ENCODE measurements around the gene CKAP4.
"Not testable (repeated sequence)": the region's sequence is repeated elsewhere in the genome, so short reads cannot be mapped to it uniquely, and the experiment has no call there.

Gene CKAP4

GRCh38 chr12:106288494-106289195, 40.8 kb upstream of the CKAP4 start:
- peak; percentile 82 for DNase-seq (ENCODE audit: extremely low read depth, low read depth)
- TF ChIP-seq CTCF (IDR thresholded peaks at IDR 0.05; ENCODE audit: low read depth, low read length): no peak

- DNase-seq (ENCODE audit: extremely low read depth, low read depth): no peak
- no peak for TF ChIP-seq CTCF (IDR thresholded peaks at IDR 0.05; ENCODE audit: low read depth, low read length)
Measured at GRCh38 chr12:106288101-106288493, 40.3 kb upstream of the CKAP4 start.

- no peak for TF ChIP-seq CTCF (IDR thresholded peaks at IDR 0.05; ENCODE audit: low read depth, low read length)
- no peak for DNase-seq (ENCODE audit: extremely low read depth, low read depth)
Measured at GRCh38 chr12:106287364-106287763, 39.5 kb upstream of the CKAP4 start.

- not testable (repeated sequence) for DNase-seq (ENCODE audit: extremely low read depth, low read depth)
Measured at GRCh38 chr12:106286576-106287162, 38.8 kb upstream of the CKAP4 start.

- DNase-seq (ENCODE audit: extremely low read depth, low read depth): no peak
- TF ChIP-seq CTCF (IDR thresholded peaks at IDR 0.05; ENCODE audit: low read depth, low read length): no peak
Measured at GRCh38 chr12:106285982-106286381, 38.2 kb upstream of the CKAP4 start.

GRCh38 chr12:106284358-106285105, 36.7 kb upstream of the CKAP4 start:
- DNase-seq (ENCODE audit: extremely low read depth, low read depth): no peak
- no peak for TF ChIP-seq CTCF (IDR thresholded peaks at IDR 0.05; ENCODE audit: low read depth, low read length)

GRCh38 chr12:106282457-106283097, 34.8 kb upstream of the CKAP4 start:
- TF ChIP-seq CTCF (IDR thresholded peaks at IDR 0.05; ENCODE audit: low read depth, low read length): peak; percentile 56
- no peak for DNase-seq (ENCODE audit: extremely low read depth, low read depth)
